Erythroblast (primary cell): ENCODE results near the gene KIF16B.

Experiments used
- GATA1 ChIP-seq: IDR thresholded peaks from 2 replicates; pipeline ENCODE4 v1.6.1; 2011; ENCODE audit warnings: low read depth, mild to moderate bottlenecking, control low read depth, low read length, moderate library complexity
- POLR2A ChIP-seq: IDR thresholded peaks from 2 replicates; pipeline ENCODE4 v1.6.1; 2011; ENCODE audit warnings: mild to moderate bottlenecking, low read length

GRCh38 chr20:16483024-16483423, 90.2 kb downstream of the KIF16B start:
- TF ChIP-seq POLR2A (no peak), GATA1 (no peak)
